Measurements from ENCODE around the gene BIN1.
"Not testable (repeated sequence)": the region's sequence is repeated elsewhere in the genome, so short reads cannot be mapped to it uniquely, and the experiment has no call there.

The BIN1 gene

DNA sequence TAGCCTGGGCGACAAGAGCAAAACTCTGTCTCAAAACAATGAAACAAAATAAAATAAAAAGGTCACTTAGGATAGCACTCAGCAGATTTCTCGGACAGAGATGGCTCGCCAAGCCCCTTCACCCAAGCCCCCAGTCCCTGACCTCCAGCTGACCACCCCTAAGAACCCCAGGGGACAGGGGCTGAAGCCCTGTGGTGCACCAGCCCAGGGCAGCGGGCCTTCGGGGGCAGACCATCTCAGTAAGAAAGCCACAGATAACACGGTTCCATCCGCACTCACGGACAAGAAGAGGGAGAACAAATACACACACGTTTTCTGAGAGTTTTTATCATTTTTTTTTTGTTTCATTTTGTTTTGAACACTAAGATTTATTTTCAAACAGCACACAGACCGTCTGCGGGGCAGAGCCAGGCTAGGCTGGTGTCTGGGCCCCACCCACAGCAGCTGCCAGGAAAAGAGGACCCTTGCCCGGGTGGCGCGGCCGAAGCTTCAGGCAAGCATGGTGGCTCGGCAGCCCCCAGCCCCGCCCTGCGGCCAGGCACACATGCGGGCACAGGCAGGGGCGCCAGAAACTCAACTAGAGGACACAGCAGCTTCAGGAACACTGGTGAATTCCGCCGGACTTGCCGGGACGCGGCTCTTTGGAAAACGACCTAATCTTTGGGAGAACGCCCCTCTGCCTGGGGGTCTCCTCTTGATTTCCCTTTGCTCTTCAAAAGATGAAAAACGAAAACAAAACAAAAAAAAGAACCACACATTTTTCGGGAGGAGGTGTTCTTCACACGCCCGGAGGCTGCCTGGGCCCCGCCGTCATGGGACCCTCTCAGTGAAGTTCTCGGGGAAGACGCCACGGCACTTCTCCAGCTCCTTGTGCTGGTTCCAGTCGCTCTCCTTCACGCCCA lies 59.0 kb downstream of the BIN1 start:
- DNase-seq (ENCODE audit: low read depth) = no peak

DNA sequence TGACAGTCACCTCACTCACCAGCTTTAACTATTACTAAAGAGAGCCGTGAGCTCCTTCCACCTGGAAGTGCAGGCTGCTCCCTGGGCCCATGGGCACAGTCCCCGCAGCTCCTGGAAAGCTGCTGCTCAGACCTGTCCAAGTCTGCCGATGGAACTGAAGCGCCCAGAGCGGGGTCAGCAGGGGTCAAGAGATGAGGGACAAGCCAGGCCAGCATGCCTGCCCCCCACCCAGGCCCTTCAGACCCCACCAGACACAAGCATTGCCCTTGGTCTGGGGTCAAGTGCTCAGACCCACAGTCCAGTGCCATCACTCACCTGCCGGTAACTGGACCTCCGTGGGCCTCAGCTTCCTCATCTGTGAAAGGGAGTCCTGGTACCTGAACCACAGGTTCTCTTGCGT lies 59.9 kb downstream of the BIN1 start:
- no peak for DNase-seq (ENCODE audit: low read depth)

DNA sequence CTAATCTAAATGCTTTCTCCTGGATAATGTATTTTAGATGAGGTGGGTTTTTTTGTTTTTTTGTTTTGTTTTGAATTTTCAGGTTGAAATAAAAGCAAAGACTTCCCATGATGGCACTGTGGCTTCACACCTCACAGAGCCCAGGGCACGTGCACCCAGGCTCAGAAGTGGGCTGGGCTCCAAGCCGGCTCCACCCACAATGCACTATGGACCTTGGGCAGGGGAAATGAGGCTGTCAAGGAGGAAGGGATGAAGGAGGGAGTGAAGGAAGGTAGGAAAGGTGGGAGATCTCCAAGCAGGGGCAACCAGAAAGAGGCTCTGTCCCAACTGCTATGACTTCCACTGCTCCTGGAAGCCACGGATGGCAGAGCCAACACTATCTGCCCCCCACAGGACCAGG lies 60.4 kb downstream of the BIN1 start:
- no peak for DNase-seq (ENCODE audit: low read depth)

DNA sequence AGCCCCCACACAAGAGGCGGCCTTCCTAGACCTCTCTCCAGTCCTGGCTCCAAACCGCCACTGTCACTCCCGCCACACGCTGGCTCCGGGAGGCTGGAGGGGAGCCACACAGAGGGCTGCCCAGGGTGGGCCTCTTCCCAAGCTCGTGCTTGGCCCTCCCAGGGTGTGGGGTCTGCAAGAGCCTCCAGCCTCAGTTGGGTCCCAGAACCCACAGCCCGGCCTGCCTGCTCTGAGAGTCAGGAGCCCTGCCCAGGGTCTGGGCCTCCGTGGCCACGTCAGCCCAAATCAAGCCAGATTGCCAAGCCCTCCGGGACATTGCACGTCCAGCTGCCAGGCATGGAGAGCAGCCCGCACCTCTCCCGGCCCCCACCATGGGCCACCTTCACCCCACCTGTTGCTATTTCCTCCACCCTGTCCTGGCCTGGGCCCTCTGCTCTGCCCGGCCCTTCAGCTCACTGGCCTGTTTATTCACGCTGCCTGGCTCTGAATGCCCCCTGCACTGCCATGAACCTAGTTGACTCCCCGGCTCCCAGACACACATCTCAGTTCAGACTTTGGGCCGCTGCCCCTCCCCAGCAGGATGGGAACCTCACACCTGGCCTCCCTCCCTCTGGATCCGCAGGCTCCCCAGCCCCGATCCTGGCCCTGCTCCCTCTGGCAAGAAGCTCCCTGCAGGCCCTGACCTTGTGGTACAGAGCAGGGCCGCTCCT lies 61.0 kb downstream of the BIN1 start:
- DNase-seq (ENCODE audit: low read depth) = no peak

DNA sequence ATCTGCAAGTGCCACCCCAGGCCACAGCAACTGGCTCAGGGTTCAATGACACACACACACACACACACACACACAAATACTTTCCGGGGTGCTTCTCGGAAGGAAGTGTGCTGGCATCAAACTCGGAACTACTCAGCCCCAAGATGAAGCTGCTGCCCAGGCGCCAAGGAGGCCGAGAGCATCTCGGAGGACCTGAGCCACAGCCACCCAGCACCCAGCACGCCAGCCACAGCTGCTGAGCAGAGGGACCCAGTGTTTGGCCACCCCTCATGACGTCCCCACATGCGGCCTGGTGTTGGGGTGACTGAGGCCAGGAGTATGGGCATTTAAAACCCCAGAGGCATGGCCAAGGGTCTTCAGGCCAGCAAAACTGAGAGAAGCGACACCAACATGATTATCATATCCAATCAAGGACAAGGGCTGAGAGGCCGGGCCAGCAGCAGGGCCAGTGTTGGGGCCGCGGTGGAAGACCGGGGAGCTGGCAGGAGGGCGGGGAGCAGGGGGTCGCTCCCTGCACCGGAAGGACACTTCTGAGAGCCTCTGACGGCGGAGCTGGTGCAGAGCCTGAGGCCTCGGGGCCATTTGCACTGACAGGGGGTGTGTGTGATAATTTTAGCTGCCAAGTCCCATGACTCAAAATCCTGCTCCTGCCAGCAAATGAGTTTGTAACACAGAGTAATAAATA lies 61.8 kb downstream of the BIN1 start:
- no peak for DNase-seq (ENCODE audit: low read depth)

DNA sequence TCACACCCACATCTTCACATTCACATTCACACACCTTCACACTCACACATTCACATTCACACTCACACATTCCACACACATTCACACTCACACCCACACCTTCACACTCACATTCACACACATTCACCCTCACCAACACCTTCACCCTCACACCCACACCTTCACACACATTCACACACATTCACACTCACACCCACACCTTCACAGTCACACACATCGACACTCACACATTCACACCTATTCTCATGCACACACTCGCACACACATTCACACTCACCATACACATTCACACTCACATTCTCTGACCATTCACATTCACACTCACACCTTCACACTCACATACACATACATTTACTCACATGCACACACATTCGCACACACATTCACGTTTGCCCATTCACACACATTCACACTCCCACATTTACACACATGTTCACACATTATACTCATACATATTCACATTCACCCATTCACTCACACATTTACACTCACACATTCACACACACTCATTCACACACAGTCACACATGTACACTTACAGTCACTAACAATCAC lies 62.7 kb downstream of the BIN1 start:
- no peak for DNase-seq (ENCODE audit: low read depth)

DNA sequence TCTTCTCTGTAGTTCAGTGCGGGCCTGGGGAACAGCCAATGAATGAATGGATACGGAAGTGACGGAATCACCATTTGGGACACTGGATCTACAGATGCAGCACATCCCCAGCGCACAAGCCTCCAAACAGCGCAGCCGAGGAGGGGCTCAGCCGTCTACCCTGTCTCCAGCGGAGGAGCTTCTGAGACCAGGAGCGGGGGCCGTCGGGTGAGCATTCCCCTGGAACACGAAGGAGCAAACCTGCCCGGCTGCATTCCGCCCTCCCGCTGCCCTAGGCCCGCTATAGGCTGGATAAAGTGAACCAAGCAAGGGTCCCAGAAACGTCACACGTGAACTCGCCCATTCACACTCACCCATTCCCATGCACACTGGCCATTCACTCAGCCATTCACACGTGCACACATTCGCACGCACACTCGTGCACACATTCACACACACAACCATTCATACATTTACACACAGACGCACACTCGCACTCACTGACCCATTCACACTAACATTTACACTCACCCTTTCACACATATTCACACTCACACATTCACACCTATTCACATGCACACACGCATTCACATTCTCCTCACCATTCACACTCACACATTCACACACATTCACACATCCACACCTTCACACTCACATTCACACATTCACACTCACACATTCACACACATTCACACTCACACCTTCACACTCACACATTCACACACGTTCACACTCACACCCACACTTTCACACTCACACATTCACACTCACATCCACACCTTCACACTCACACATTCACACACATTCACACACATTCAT lies 63.4 kb downstream of the BIN1 start:
- DNase-seq (ENCODE audit: low read depth) = no peak

DNA sequence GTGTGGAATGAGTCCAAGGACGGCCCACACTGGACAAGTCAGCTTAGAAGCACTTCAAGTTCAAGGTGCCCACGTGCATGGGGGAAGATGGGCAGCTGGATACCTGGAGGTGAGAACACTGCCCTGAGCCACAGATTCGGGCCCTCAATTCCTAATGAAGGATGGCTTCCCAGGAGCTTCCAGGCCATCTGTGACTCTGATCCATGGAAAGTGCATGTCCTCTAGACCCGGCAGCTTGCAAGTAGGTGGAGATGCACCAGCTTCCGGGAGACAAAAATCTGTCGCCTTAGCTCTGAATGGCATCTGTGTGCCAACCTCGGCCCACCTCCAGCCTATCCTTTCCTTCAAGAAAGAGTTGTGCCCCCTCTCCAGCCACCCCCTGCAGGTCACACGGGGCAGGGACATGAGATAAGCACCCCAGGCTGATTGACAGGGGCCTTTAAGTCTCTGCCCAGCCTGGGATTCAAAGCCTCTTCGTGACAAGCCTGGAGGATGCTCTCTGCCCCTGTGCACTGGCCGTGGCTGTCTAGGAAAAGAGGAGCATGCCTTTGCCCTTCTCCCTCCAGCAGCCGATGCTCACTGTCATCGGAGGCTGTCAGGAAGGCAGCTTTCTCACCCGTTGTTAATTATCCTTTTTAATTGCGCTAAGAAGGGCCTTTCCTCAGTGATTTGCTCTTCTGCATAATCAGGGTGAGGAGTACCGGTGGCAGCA lies 65.5 kb downstream of the BIN1 start:
- DNase-seq (ENCODE audit: low read depth) = no peak

DNA sequence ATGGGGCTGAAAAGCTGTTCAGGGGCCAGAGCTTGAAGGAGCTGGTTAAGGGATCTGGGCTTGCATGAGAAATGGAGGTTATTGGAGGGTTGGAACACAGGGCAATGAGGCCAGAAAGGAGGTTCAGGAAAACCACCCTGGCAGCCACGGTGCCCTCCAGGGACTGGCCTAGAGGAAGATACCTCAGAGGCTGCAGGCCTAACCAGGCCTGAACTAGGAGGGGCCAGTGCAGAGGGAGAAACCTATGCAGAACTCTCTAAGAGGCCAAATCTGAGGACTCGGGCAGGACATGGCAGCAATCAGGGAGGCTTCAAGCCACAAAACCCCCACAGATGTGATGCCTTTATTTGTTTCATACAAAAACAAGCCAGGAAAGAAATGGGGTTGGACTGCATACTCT lies 66.8 kb downstream of the BIN1 start:
- DNase-seq (ENCODE audit: low read depth) = no peak

DNA sequence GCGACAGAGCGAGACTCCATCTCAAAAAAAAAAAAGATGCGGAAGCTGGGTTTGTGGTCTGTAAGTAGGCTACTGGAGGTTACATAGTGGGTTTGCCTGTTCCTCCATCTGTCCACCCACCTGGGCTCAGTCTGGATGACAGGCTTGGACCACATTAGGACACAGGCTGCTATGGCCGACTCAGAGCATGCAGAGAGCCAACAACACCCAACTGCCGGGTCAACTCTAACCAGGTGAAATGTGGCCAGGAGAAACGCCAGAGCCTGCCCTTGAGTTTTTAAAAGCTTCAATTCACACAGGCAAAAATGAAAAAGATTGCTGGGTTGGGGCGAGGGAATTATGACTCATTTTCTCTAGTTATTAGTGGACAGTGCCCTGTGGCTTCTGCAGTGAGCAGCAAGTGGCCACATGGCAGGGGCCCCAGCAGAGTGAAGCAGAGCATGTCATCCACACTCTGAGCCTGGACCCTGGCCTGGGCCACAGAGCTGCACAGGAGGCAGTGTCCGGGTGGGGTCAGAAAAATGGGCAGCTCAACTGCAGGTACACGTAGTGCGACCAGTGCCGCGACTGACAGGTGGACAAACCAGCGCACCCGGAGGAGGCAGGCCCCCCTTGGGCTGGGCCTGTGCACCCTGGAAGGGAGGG lies 67.4 kb downstream of the BIN1 start:
- DNase-seq (ENCODE audit: low read depth) = no peak

DNA sequence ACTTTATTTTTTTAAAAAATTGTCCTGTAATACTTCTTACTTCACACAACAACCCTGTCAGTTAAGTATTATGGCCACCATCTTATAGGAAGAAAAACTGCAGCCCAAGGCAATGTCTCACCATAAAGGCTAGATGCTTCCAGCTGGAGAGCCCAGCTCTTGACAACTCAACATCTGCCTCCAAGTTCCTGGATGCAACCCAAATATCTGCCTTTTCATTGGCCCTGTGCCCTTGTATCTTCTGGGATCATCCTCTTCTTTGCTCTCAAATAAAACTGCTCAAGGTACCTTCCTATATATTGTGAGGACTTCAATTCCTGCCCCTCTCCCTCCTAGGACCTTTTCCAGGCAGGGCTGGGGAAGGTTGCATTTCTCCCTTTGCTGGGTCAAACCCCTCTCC lies 69.5 kb downstream of the BIN1 start:
- DNase-seq (ENCODE audit: low read depth) = no peak

DNA sequence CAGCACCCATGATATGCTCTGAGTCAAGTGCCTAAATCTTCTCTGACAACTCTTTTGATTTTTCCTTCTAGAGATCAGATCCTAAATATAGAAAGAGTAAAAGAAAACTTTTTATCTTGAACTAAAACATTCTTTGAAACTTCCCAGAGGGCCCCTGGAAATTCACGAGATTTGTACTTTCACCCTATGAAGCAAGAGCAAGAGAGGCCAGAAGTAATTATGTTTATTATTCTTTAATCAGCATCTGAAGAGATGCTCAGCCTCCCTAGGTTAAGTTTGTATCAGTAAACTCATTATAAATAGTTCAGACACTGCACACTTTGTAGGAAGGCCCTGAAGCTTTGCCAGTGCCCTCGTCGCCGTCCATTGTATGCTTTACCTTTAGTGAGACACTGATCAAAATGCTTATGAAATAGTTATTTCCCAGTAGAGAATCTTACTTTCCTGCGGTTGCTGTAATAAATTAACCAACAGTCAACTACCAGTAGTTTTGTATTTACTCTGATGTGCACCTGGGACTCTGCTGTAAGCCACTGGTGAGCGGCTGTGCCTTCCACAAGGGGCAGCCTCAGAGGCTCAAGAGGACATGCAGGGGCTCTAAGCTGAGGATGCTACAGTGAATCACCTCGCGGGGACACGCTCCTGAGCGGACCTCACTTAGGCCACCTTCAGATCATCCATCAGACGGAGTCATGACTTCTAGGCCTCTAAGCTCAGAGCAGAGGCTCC lies 71.9 kb downstream of the BIN1 start:
- DNase-seq (ENCODE audit: low read depth) = no peak

DNA sequence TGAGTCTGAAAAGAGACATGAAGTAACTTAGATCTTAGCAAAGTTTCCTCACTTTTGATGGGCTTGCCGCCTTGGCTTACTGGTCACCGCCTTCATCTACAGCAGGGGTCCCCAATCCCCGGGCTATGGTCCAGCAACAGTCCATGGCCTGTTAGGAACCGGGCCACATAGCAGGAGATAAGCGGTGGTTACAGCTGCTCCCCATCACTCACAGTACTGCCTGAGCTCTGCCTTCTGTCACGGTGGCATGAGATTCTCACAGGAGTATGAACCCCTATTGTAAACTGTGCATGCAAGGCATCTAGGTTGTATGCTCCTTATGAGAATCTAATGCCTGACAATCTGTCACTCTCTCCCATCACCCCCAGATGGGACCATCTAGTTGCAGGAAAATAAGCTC lies 72.9 kb downstream of the BIN1 start:
- no peak for DNase-seq (ENCODE audit: low read depth)

DNA sequence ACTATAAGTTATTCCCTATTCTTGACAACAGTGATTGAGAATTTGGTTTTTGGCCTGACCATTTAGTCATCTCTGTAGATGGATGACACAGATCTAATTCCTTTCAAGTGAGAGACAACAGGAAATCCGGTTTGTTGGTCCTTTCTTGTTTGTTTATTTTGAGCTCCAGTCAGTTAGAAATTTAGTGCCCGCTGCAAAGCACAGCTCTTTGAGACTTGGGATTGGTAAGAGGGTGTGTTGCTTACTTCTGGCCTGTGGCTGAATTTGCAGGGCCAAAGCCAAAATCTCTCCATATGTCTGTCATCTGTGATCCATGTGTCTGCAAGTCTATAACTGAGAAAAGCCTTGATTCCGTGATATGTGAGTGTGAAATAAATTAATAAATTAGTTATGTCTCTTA lies 74.3 kb downstream of the BIN1 start:
- DNase-seq (ENCODE audit: low read depth) = no peak

DNA sequence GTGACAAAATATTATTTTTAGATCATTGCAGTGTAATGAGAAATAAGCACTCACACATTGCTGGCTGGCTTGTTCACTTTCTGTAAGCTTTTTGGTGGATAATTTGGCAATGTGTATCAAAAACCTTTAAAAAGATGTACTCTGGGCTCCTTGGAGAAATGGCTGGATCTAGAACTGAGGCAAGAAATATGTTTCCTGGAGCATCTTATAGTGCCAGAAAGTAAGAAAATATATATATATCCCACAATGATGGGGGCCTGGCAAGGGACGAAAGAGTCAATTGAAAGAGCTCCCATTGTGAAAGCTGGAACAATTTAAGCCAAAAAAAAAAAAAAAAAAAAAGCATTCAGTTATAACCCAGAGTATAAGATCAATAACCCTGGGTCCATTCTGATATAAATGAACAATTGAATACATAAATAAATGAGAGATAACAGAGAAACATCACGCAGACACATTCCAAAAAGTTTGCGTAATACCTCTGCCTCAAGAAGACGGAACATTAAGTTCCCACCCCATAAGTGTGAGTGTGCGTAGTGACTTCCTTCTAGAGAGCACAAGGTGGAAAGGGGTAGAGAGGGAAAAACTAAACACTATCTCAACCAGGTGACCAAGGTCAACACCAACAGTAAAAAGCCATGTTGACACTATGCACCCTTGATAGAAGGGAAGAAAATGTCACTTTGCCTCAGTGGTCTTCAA lies 77.5 kb downstream of the BIN1 start:
- DNase-seq (ENCODE audit: low read depth) = no peak

DNA sequence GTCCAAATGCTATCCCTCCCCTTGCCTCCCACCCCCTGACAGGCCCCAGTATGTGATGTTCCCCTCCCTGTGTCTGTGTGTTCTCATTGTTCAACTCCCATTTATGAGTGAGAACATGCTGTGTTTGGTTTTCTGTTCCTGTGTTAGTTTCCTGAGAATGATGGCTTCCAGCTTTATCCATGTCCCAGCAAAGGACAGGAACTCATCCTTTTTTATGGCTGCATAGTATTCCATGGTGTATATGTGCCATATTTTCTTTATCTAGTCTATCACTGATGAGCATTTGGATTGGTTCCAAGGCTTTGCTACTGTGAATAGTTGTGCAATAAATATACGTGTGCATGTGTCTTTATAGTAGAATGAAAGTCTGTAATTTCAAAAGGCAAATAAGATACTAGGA lies 78.2 kb downstream of the BIN1 start:
- DNase-seq (ENCODE audit: low read depth) = not testable (repeated sequence)

DNA sequence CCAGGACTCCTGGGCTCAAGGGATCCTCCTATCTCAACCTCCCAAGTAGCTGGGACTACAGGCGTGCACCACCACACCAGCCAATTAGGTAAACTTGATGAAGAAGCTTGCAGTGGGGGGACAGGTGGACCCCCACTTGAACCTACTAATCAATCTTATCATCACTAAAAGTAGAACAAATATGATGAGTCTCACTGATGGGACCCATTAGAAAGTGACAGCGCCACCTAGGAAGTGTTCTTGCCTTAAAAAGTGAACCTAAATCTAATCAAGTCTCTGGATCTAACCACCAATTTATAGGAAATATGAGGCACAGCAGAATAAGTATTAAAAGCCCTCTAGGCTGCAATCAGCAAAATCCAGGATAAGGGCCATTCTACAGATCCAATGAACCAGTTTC lies 79.2 kb downstream of the BIN1 start:
- DNase-seq (ENCODE audit: low read depth) = no peak

DNA sequence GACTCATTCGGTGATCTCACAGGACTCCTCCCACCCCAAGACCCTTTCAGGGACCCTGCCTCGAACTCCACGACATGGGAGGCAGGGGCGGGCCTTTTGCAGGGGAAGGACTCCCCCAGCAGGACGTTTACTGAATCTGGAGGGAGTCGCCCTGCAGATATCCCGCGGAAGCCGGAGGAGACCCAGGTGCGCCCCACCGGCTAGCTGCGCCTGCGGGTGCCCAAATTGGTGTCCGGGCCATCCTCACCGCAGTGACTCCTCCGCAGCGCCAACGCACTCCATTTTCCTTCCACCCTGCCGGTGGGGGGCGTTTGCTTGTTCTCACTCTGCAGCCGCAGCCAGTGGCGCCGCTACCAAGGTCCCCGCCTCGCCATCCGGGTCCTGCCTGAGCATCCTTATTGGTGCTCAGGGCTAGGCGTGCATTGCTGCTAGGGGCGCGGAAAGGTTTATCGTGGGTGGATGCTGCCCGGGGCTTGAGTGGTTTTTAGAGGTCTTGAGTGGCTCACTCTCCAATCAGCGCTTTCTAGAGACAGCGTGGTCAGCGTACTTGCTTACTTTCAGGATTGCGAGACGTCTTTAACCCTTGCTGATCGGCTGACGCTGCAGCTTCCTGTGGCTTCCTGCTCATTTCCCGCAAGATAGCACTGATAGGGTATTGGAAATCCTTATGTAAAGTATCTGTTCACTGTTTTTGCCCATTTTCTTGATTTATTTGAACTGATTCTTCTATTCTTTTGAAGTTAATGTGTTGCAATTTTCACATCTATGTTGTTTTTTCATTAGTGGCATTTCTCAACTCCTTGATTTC lies 81.4 kb downstream of the BIN1 start:
- DNase-seq (ENCODE audit: low read depth) = peak; percentile 65

Data from T follicular helper cell (primary cell).